Measurements from ENCODE around the gene MYMK.

GRCh38 chr9:133477461-133477860 is 47.3 kb downstream of the MYMK start:
- no peak for TF ChIP-seq CTCF (IDR thresholded peaks at IDR 0.05)
- TF ChIP-seq POLR2AphosphoS5 (IDR thresholded peaks at IDR 0.05; ENCODE audit: insufficient read depth in 1 of 2, low read depth in 1 of 2): no peak
